GM21381 (cell line): ENCODE data around the gene KLHL5.

Experiments used
- ATAC-seq: cut with Tn5 transposase; IDR thresholded peaks from one replicate; pipeline ENCODE4 v1.9.1; 2021; ENCODE audit warnings: mild to moderate bottlenecking, moderate library complexity; ENCODE audit not compliant: unreplicated experiment

KLHL5 gene

DNA sequence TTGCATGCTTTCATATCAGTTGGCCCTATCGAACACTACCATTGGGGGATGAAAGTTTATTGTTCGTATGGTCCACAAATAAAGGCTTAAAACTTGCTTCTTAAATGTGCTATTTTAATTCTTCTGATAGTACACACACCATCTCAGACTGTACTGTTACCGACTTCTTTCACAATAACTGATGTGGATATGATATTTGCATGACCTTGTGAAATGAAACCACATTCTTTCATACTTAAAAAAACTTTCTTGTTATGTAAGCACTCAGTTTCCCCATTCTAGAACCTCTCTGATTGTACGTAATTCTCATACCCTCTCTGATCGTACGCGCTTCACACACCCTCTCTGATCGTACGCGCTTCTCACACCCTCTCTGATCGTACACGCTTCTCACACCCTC is 108.3 kb downstream of the KLHL5 start:
- ATAC-seq = no peak
